GM12865 (cell line): Measurements from ENCODE around the gene CCM2L.
A peak's percentile ranks its signal among the peaks of the same experiment; 100 is the strongest.
"Not testable (repeated sequence)": the region's sequence is repeated elsewhere in the genome, so short reads cannot be mapped to it uniquely, and the experiment has no call there.

Source experiments
- DNase-seq: peaks from one replicate; pipeline ENCODE4 v3.0.0; 2010; ENCODE audit warnings: low read depth
- H3K4me3 ChIP-seq: 2 replicates; pipeline ENCODE4 v1.5.1; 2011; ENCODE audit warnings: mild to moderate bottlenecking, low read depth, low read length, control low read depth
- TF ChIP-seq, protein P1 (sequence below): IDR thresholded peaks from 2 replicates; pipeline ENCODE4 v1.5.1; 2011; ENCODE audit warnings: low read length, control low read depth, low read depth, inconsistent platforms; ENCODE audit not compliant: insufficient read depth; ENCODE audit errors: missing control alignments

The CCM2L gene

DNA sequence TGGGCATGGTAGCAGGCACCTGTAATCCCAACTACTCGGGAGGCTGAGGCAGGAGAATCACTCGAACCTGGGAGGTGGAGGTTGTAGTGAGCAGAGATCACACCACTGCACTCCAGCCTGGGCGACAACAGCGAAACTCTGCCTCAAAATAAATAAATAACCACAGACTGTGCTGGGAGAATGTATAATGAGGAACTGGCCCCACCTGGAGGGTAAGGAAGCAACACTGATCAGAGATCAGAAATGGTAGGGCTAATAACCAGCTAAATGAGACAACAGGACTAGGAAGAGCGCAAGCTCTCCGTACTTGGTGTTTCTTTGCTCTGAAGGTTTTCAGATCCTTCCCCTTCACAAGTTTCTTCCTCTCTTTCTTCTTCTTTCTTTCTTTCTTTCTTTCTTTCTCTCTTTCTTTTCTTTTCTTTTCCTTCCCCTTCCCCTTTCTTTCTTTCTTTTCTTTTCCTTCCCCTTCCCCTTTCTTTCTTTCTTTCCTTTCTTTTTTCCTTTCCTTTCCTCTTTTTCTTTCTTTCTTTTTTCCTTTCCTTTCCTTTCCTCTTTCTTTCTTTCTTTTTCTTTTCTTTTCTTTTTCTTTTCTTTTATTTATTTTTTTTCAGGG lies 14.6 kb downstream of the CCM2L start:
- DNase-seq, result no peak
- TF ChIP-seq, protein P1, sequence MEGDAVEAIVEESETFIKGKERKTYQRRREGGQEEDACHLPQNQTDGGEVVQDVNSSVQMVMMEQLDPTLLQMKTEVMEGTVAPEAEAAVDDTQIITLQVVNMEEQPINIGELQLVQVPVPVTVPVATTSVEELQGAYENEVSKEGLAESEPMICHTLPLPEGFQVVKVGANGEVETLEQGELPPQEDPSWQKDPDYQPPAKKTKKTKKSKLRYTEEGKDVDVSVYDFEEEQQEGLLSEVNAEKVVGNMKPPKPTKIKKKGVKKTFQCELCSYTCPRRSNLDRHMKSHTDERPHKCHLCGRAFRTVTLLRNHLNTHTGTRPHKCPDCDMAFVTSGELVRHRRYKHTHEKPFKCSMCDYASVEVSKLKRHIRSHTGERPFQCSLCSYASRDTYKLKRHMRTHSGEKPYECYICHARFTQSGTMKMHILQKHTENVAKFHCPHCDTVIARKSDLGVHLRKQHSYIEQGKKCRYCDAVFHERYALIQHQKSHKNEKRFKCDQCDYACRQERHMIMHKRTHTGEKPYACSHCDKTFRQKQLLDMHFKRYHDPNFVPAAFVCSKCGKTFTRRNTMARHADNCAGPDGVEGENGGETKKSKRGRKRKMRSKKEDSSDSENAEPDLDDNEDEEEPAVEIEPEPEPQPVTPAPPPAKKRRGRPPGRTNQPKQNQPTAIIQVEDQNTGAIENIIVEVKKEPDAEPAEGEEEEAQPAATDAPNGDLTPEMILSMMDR, result no peak

DNA sequence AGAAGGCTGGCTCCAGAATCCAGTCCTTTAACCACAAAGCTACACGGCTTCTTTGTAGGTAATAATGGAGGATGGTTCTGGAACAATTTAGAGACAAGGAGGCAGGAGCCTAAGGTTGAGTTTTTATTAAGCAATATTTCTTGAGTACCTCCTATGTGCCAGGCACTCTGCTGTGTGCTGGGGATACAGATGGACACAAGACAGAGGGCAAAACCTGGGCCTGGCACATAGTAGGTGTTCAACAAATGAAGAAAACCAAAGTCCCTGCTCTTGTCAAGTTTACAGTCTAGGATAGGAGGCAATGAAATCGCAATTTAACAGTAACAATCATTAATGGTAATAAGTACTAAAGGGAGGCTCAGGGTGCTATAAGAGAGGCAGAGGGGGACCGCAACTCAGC lies 17.4 kb downstream of the CCM2L start:
- TF ChIP-seq, protein P1, result no peak

More for the DNA sequence above, 14.6 kb downstream of the CCM2L start:
- H3K4me3 ChIP-seq, result no peak overlapping the region

DNA sequence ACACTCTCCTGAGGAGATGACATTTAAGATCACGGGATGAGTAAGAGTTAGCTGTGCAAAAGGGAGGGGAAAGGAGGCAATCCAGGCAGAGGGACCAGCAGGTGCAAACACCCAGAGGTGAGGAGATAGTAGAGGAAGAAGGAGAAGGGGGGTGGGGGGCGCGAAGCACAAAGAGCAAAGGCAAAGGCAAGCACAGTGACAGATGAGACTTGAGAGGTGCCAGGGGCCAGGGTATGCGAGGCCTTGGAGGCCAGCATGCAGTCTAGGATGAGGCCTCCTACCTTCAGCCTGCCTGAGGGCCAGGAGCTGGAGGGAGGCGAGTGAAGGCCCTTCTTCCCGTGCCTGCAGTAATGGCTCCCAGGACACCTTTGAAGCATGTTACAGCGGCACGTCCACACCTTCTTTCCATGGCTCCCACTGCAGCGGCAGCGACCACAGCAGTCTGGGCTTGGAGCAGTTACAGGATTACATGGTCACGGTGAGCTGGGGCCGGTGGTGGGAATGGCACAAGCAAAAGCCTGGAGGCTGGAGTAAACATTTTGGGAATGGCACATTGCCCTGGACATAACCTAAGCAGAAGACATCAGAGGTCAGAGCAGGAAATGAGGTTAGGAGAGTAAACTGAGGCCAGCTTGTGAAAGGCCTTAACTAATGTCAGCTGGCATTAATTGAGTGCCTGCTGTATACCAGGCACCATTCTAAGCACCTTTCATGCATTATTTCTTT lies 18.6 kb downstream of the CCM2L start:
- DNase-seq, result no peak
- H3K4me3 ChIP-seq, result no peak overlapping the region
- TF ChIP-seq, protein P1, result no peak

More for the DNA sequence above, 17.4 kb downstream of the CCM2L start:
- no peak overlapping the region for H3K4me3 ChIP-seq
- DNase-seq, result no peak

DNA sequence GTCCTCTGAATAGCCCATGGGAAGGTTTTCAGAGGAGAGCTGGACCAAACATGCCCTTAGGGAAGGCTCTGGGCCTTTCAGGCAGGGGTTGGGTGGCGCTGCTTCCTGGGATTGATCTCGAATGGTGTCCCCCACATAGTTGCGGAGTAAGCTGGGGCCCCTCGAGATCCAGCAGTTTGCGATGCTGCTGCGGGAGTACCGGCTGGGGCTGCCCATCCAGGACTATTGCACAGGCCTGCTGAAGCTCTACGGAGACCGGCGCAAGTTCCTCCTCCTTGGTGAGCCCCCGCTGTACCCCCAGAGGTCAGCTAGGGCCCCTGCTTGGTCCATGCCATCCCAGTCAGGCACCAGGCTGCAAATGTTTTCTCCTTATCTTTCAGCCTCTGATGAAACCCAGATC lies 19.3 kb downstream of the CCM2L start:
- TF ChIP-seq, protein P1, result no peak
- H3K4me3 ChIP-seq, result no peak overlapping the region
- no peak for DNase-seq

DNA sequence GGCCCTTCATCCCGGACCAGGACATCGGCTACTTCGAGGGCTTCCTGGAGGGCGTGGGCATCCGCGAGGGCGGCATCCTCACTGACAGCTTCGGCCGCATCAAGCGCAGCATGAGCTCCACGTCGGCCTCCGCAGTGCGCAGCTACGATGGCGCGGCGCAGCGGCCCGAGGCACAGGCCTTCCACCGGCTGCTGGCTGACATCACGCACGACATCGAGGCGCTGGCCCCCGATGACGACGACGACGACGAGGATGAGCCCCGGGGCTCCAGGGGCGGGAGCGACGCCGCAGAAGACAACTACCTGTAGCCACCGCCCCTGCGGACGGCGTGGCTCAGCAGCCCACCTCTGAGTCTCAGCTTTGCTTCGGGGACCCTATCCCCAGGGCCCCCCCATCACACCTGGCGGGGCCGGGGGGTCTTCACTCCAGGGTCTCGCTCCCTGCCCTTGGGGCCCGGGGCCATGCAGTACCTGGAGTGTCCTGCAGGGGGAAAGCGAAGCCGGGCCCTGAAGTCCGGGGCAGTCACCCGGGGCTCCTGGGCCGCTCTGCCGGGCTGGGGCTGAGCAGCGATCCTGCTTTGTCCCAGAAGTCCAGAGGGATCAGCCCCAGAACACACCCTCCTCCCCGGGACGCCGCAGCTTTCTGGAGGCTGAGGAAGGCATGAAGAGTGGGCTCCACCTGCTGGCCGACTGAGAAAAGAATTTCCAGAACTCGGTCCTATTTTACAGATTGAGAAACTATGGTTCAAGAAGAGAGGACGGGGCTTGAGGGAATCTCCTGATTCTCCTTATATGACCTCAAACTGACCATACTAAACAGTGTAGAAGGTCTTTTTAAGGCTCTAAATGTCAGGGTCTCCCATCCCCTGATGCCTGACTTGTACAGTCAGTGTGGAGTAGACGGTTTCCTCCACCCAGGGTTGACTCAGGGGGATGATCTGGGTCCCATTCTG lies 21.0 kb downstream of the CCM2L start:
- DNase-seq, result peak; percentile 65
- peak overlapping the region; percentile 41 for H3K4me3 ChIP-seq
- TF ChIP-seq, protein P1, result peak; percentile 93

DNA sequence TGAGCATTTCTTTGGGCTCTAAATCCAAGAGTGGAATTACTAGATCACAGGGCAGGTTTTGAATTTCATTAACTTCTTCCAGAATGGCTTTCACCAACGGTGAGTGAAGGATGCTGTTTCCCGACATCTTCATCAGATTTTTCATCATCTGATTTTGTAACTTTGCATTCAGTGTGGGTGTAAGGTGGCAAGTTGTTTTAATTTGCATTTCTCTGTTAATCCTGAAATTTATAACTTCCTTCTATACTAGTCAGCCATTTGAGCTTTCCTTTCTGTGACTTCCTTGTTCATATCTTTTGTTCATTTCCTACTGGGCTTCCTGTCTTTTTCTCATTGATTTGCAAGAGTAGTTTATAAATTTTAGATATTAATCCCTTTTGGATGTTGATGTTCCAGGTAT lies 23.1 kb downstream of the CCM2L start:
- no peak for DNase-seq
- no peak overlapping the region for H3K4me3 ChIP-seq
- TF ChIP-seq, protein P1, result no peak

DNA sequence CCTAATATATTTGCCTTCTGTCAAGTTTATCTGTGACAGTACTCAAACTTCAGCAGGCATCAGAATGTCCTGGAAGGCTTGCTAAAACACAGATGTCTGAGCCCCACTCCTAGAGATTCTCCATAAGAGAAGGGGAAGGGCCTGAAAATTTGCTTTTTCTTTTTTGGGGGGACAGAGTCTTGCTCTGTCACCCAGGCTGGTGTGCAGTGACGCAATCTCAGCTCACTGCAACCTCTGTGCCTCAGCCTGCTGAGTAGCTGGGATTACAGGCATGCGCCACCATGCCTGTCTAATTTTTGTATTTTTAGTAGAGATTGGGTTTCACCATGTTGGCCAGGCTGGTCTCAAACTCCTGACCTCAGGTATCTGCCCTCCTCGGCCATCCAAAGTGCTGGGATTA lies 23.5 kb downstream of the CCM2L start:
- not testable (repeated sequence) for H3K4me3 ChIP-seq, DNase-seq
